WTC11 (cell line): ENCODE data around the gene CARD14. TPM values are rescaled to one million over a fixed set of nuclear protein-coding genes. Genes with fewer than 3 reads are reported as not detected.

Source experiments
- ATAC-seq: fragments of 200-7000 bp; cut with Tn5 transposase; 2 replicates; pipeline ENCODE4 v1.10.0; 2021; ENCODE audit warnings: mild to moderate bottlenecking, moderate library complexity
- CTCF ChIA-PET: fragments of 300-600 bp; sonication (Branson Sonifier 250); formaldehyde crosslinking; loops from one replicate; lab custom pipeline; 2021; ENCODE audit warnings: antibody characterized with exemption; lab: Charles Lee
- POLR2A ChIA-PET: fragments of 350-600 bp; sonication (Branson Sonifier 250); formaldehyde crosslinking; loops from one replicate; lab custom pipeline; 2021; ENCODE audit warnings: antibody characterized with exemption; lab: Charles Lee
- DNase-seq: peaks from one replicate; pipeline ENCODE4 v3.0.0; 2021; ENCODE audit warnings: low spot score
- H3K27ac Mint-ChIP-seq: 2 replicates; pipeline ENCODE4 v1.8.0; 2021; ENCODE audit warnings: mixed read lengths
- H3K27me3 Mint-ChIP-seq: 2 replicates; pipeline ENCODE4 v1.8.0; 2021; ENCODE audit warnings: low read depth, mild to moderate bottlenecking, moderate library complexity, mixed read lengths
- H3K36me3 Mint-ChIP-seq: 2 replicates; pipeline ENCODE4 v1.8.0; 2021; ENCODE audit warnings: mixed read lengths
- H3K4me1 Mint-ChIP-seq: 2 replicates; pipeline ENCODE4 v1.8.0; 2022; ENCODE audit warnings: mixed read lengths
- H3K4me3 Mint-ChIP-seq: 2 replicates; pipeline ENCODE4 v1.8.0; 2021; ENCODE audit warnings: mild to moderate bottlenecking, moderate library complexity, mixed read lengths
- H3K9me3 Mint-ChIP-seq: 2 replicates; pipeline ENCODE4 v1.8.0; 2021; ENCODE audit warnings: mixed read lengths
- CREB1 ChIP-seq: sonication (generic); formaldehyde crosslinking; IDR thresholded peaks from 2 replicates; pipeline ENCODE4 v1.8.0; 2023; ENCODE audit warnings: mild to moderate bottlenecking, missing genetic modification reagents
- ESRRA ChIP-seq: sonication (generic); formaldehyde crosslinking; IDR thresholded peaks from 2 replicates; pipeline ENCODE4 v1.8.1; 2022; ENCODE audit warnings: mild to moderate bottlenecking, missing genetic modification reagents, borderline replicate concordance
- FOXK1 ChIP-seq: sonication (generic); formaldehyde crosslinking; IDR thresholded peaks from 2 replicates; pipeline ENCODE4 v1.8.0; 2022; ENCODE audit warnings: mild to moderate bottlenecking, moderate library complexity, missing genetic modification reagents
- MAX ChIP-seq: sonication (generic); formaldehyde crosslinking; IDR thresholded peaks from 2 replicates; pipeline ENCODE4 v1.8.0; 2022; ENCODE audit warnings: mild to moderate bottlenecking, missing genetic modification reagents
- MYBL2 ChIP-seq: sonication (generic); formaldehyde crosslinking; IDR thresholded peaks from 2 replicates; pipeline ENCODE4 v1.8.1; 2023; ENCODE audit warnings: mild to moderate bottlenecking, moderate library complexity, missing genetic modification reagents
- NFE2L1 ChIP-seq: sonication (generic); formaldehyde crosslinking; IDR thresholded peaks from 2 replicates; pipeline ENCODE4 v1.8.1; 2023; ENCODE audit warnings: missing genetic modification reagents
- NR3C1 ChIP-seq: sonication (generic); formaldehyde crosslinking; conservative IDR thresholded peaks from 2 replicates; pipeline ENCODE4 v1.8.1; 2023; ENCODE audit warnings: low read depth, mild to moderate bottlenecking, missing genetic modification reagents
- SOX15 ChIP-seq: fragments of 250-450 bp; sonication (Bioruptor Pico); IDR thresholded peaks from 2 replicates; pipeline ENCODE4 v1.9.0; 2021; ENCODE audit warnings: mild to moderate bottlenecking
- TEAD1 ChIP-seq: sonication (generic); formaldehyde crosslinking; IDR thresholded peaks from 2 replicates; pipeline ENCODE4 v1.8.0; 2022; ENCODE audit warnings: mild to moderate bottlenecking, missing genetic modification reagents
- TEAD4 ChIP-seq: sonication (generic); formaldehyde crosslinking; IDR thresholded peaks from 2 replicates; pipeline ENCODE4 v1.8.0; 2022; ENCODE audit warnings: mild to moderate bottlenecking, missing genetic modification reagents
- USF2 ChIP-seq: sonication (generic); formaldehyde crosslinking; IDR thresholded peaks from 2 replicates; pipeline ENCODE4 v1.8.1; 2023; ENCODE audit warnings: mild to moderate bottlenecking, missing genetic modification reagents, moderate library complexity
- ZNF138 ChIP-seq: sonication (generic); formaldehyde crosslinking; conservative IDR thresholded peaks from 2 replicates; pipeline ENCODE4 v1.8.1; 2022; ENCODE audit warnings: mild to moderate bottlenecking, moderate library complexity, missing genetic modification reagents
- ZNF317 ChIP-seq: sonication (generic); formaldehyde crosslinking; IDR thresholded peaks from 2 replicates; pipeline ENCODE4 v1.8.1; 2023; ENCODE audit warnings: low read depth, mild to moderate bottlenecking, moderate library complexity, missing genetic modification reagents, borderline replicate concordance
- total RNA-seq: library from RNA; stranded (reverse); gene quantifications from 3 replicates; pipeline ENCODE4 v1.2.3, GENCODE V29; 2021
- TF ChIP-seq, protein P1 (sequence below): sonication (generic); formaldehyde crosslinking; IDR thresholded peaks from 2 replicates; pipeline ENCODE4 v1.8.0; 2022; ENCODE audit warnings: missing genetic modification reagents
- TF ChIP-seq, protein P2 (sequence below): fragments of 250-450 bp; sonication (Bioruptor Pico); conservative IDR thresholded peaks from 2 replicates; pipeline ENCODE4 v1.9.0; 2021; ENCODE audit warnings: mild to moderate bottlenecking
- TF ChIP-seq, protein P3 (sequence below): fragments of 250-450 bp; sonication (Bioruptor Pico); IDR thresholded peaks from 2 replicates; pipeline ENCODE4 v2.1.2; 2022; ENCODE audit warnings: mild to moderate bottlenecking, moderate library complexity
- TF ChIP-seq, protein P4 (sequence below): sonication (generic); formaldehyde crosslinking; IDR thresholded peaks from 2 replicates; pipeline ENCODE4 v1.8.1; 2023; ENCODE audit warnings: mild to moderate bottlenecking, moderate library complexity, missing genetic modification reagents
- TF ChIP-seq, protein P5 (sequence below): sonication (generic); formaldehyde crosslinking; IDR thresholded peaks from 2 replicates; pipeline ENCODE4 v1.8.0; 2022; ENCODE audit warnings: mild to moderate bottlenecking, missing genetic modification reagents
- TF ChIP-seq, protein P6 (sequence below): fragments of 250-450 bp; sonication (Bioruptor Pico); IDR thresholded peaks from 2 replicates; pipeline ENCODE4 v1.9.0; 2021; ENCODE audit warnings: mild to moderate bottlenecking, borderline replicate concordance

The CARD14 gene
- total RNA-seq, 1 experiment from 2014 or later = 0.83 TPM

DNA sequence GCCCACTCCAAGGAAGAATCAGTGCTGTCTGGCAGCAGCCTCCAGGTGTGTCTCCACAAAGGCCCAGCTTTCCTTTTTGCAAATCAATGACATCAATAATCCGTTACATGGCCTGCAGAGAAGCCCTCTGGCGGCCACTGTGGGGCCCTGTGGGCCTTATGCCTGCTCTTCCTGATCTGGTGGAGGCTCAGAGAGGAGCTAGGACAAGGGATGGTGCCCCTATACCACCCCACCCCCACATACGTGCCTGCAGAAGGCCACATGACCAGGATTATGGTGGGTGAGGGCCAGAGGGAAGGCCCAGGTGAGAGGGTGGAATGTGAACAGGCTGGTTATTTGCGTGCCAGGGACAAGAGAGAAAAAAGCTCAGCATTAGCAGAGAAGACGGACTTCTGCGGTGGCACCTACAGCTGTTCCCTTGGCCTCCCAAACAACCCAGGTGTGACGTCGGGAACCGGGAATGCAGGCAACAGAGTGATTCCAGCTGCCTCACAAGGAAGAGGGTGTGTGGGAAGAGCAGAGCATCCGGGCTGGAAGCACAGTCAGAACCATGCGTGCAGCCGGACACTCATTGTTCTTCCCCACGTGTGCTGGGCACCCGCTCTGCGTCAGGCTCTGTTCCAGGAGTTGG lies 45.4 kb upstream of the CARD14 start:
- Mint-ChIP-seq H3K4me3 (peak overlapping the region; percentile 21), H3K27me3 (no peaks in the 10 kb centered on the region), H3K4me1 (peaks cover 23% of the 10 kb centered on the region), H3K36me3 (no peaks in the 10 kb centered on the region), H3K9me3 (no peaks in the 10 kb centered on the region), H3K27ac (peak overlapping the region; percentile 67)
- peak; percentile 75 for DNase-seq
- ChIA-PET CTCF (interaction anchor here (0.6 to 5.4 kb wide), 53 partner anchors 9 to 1027 kb away, joined by 3 to 107 read pairs (median 6); partner anchors contain the start of genes GAA, SGSH and SLC26A11), POLR2A (interaction anchor here (0.5 to 1.7 kb wide), 6 partner anchors 8 to 42 kb away, joined by 3 to 16 read pairs (median 3); partner anchors contain the start of gene GAA)
- ATAC-seq = peak; percentile 97
- TF ChIP-seq, protein P1, sequence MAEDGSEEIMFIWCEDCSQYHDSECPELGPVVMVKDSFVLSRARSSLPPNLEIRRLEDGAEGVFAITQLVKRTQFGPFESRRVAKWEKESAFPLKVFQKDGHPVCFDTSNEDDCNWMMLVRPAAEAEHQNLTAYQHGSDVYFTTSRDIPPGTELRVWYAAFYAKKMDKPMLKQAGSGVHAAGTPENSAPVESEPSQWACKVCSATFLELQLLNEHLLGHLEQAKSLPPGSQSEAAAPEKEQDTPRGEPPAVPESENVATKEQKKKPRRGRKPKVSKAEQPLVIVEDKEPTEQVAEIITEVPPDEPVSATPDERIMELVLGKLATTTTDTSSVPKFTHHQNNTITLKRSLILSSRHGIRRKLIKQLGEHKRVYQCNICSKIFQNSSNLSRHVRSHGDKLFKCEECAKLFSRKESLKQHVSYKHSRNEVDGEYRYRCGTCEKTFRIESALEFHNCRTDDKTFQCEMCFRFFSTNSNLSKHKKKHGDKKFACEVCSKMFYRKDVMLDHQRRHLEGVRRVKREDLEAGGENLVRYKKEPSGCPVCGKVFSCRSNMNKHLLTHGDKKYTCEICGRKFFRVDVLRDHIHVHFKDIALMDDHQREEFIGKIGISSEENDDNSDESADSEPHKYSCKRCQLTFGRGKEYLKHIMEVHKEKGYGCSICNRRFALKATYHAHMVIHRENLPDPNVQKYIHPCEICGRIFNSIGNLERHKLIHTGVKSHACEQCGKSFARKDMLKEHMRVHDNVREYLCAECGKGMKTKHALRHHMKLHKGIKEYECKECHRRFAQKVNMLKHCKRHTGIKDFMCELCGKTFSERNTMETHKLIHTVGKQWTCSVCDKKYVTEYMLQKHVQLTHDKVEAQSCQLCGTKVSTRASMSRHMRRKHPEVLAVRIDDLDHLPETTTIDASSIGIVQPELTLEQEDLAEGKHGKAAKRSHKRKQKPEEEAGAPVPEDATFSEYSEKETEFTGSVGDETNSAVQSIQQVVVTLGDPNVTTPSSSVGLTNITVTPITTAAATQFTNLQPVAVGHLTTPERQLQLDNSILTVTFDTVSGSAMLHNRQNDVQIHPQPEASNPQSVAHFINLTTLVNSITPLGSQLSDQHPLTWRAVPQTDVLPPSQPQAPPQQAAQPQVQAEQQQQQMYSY = no peak
- TF ChIP-seq NR3C1 (0 out of 2 replicates have a peak, but pooled peaks have one; percentile 36), ZNF138 (0 out of 2 replicates have a peak, but pooled peaks have one; percentile 51), ESRRA (CRISPR knock-in tag) (no peak), NFE2L1 (CRISPR knock-in tag) (no peak), MAX (CRISPR knock-in tag) (peak; percentile 54; the same call in 1 of the 2 replicates), USF2 (CRISPR knock-in tag) (peak; percentile 83), TEAD1 (0 out of 2 replicates have a peak, but pooled peaks have one; percentile 42), FOXK1 (CRISPR knock-in tag) (no peak), MYBL2 (no peak), CREB1 (CRISPR knock-in tag) (0 out of 2 replicates have a peak, but pooled peaks have one; percentile 38), SOX15 (CRISPR knock-in tag) (no peak), TEAD4 (peak; percentile 81; the same call in 1 of the 2 replicates), ZNF317 (CRISPR knock-in tag) (0 out of 2 replicates have a peak, but pooled peaks have one; percentile 47)
- TF ChIP-seq, protein P2, sequence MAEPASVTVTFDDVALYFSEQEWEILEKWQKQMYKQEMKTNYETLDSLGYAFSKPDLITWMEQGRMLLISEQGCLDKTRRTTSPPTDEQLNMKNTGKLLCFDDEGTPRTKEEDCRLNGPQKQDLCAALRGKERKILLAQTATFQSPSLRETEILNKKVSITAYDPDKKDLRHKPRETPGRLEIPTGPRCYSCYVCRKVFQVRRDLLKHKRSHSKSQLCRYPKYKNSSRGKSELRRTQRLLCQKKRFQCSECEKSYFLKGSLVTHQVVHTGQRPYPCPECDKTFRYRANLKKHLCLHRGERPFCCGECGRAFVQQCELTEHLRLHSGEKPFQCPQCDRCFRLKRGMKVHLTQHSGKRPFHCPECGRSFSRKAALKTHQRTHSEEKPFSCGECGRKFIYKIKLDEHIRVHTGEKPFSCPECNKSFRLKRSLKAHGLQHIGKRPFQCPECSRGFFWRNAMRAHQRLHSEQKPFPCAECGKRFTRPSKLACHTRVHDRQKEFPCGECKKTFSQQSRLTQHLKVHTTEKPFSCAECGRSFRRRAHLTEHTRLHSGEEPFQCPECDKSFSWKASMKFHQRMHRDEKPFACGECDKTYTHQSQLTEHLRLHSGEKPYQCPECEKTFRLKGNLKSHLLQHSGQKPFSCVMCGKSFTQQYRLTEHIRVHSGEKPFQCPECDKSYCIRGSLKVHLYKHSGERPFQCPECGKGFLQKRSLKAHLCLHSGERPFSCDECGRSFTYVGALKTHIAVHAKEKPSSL (CRISPR knock-in tag) = no peak
- TF ChIP-seq, protein P3, sequence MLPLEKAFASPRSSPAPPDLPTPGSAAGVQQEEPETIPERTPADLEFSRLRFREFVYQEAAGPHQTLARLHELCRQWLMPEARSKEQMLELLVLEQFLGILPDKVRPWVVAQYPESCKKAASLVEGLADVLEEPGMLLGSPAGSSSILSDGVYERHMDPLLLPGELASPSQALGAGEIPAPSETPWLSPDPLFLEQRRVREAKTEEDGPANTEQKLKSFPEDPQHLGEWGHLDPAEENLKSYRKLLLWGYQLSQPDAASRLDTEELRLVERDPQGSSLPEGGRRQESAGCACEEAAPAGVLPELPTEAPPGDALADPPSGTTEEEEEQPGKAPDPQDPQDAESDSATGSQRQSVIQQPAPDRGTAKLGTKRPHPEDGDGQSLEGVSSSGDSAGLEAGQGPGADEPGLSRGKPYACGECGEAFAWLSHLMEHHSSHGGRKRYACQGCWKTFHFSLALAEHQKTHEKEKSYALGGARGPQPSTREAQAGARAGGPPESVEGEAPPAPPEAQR (CRISPR knock-in tag) = no peak
- TF ChIP-seq, protein P4, sequence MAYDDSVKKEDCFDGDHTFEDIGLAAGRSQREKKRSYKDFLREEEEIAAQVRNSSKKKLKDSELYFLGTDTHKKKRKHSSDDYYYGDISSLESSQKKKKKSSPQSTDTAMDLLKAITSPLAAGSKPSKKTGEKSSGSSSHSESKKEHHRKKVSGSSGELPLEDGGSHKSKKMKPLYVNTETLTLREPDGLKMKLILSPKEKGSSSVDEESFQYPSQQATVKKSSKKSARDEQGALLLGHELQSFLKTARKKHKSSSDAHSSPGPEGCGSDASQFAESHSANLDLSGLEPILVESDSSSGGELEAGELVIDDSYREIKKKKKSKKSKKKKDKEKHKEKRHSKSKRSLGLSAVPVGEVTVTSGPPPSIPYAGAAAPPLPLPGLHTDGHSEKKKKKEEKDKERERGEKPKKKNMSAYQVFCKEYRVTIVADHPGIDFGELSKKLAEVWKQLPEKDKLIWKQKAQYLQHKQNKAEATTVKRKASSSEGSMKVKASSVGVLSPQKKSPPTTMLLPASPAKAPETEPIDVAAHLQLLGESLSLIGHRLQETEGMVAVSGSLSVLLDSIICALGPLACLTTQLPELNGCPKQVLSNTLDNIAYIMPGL (CRISPR knock-in tag) = no peak
- TF ChIP-seq, protein P5, sequence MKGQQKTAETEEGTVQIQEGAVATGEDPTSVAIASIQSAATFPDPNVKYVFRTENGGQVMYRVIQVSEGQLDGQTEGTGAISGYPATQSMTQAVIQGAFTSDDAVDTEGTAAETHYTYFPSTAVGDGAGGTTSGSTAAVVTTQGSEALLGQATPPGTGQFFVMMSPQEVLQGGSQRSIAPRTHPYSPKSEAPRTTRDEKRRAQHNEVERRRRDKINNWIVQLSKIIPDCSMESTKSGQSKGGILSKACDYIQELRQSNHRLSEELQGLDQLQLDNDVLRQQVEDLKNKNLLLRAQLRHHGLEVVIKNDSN (CRISPR knock-in tag) = peak; percentile 86
- TF ChIP-seq, protein P6, sequence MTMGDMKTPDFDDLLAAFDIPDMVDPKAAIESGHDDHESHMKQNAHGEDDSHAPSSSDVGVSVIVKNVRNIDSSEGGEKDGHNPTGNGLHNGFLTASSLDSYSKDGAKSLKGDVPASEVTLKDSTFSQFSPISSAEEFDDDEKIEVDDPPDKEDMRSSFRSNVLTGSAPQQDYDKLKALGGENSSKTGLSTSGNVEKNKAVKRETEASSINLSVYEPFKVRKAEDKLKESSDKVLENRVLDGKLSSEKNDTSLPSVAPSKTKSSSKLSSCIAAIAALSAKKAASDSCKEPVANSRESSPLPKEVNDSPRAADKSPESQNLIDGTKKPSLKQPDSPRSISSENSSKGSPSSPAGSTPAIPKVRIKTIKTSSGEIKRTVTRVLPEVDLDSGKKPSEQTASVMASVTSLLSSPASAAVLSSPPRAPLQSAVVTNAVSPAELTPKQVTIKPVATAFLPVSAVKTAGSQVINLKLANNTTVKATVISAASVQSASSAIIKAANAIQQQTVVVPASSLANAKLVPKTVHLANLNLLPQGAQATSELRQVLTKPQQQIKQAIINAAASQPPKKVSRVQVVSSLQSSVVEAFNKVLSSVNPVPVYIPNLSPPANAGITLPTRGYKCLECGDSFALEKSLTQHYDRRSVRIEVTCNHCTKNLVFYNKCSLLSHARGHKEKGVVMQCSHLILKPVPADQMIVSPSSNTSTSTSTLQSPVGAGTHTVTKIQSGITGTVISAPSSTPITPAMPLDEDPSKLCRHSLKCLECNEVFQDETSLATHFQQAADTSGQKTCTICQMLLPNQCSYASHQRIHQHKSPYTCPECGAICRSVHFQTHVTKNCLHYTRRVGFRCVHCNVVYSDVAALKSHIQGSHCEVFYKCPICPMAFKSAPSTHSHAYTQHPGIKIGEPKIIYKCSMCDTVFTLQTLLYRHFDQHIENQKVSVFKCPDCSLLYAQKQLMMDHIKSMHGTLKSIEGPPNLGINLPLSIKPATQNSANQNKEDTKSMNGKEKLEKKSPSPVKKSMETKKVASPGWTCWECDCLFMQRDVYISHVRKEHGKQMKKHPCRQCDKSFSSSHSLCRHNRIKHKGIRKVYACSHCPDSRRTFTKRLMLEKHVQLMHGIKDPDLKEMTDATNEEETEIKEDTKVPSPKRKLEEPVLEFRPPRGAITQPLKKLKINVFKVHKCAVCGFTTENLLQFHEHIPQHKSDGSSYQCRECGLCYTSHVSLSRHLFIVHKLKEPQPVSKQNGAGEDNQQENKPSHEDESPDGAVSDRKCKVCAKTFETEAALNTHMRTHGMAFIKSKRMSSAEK (CRISPR knock-in tag) = no peak
